Colon (tissue), 2 donors: Measurements from ENCODE around the gene CSK.

Source experiments
- FAIRE-seq: peaks from 2 replicates; lab custom pipeline; 2012; peaks lifted over from hg19 to GRCh38; lab: Jason Lieb, UNC
- donor health status: control.
- donor health status: control.

The CSK gene

DNA sequence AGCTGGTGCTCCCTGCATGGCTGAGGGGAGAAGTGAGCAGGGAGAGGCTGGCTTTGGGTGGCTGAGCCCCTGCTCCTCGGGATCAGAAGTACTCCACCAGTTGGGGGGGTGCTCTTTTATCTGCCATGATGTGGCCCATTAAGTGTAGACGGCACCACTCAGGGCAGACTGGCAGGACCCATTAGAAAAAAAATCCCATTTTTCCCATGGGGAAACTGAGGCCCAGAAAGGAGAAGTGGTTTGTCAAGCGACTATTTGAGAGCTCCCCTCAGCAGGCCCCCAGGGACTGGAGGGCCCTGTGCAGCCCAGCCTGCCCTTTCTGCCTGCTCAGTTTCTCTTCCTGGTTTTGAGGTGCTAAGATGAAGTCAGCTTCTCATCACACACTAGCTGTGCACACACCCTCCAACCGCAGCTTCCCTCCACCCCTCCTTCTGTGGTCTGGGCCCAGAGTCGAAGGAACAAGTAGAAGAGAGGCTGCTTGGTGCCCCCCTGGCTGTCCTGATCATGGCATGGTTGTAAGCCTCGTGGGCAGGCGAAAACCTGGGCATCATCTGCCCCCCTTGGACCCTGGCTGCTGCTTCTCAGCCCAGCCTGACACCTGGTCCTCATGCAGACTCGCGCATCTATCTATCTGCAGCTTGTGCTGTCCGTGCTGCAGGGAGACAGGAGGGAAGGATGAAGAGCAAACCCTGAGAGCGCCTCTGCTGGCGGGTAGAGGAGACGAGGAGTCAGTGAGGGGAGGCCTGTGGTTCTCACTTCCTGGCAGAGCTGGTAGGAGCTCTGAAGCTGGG, 5.6 kb downstream of the CSK start:
- FAIRE-seq, result no peak

DNA sequence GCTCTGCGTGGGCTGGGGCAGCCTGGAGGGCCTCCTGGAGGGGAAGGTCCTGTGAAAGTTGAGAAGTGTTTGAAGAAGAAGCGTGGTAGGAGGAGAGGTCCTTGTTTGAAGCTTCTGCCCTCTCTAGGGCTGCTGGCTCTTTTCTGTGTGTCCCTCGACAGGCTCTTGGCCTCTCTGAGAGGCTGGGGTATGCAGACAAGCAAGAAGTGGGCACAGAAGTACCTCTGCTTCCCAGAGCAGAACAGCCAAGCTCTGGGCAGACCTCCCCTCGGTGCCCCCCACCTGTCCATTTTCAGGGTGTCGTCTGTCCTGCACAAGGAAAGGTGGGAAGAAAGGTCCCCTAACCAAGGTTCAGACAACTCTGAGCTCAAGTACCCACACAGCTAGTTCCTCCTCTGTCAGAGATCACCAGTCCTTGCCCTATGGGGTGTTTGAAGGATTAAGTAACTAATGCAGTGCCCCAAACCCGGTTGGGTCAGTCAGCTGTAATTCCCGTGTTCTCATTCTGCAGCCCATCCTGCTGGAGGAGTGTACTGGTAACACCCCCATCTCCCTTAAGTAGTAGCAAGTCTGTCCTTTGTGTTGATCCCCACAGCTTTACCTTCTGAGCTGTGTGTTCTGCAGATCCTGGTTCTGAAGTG, 6.3 kb downstream of the CSK start:
- FAIRE-seq, result no peak

DNA sequence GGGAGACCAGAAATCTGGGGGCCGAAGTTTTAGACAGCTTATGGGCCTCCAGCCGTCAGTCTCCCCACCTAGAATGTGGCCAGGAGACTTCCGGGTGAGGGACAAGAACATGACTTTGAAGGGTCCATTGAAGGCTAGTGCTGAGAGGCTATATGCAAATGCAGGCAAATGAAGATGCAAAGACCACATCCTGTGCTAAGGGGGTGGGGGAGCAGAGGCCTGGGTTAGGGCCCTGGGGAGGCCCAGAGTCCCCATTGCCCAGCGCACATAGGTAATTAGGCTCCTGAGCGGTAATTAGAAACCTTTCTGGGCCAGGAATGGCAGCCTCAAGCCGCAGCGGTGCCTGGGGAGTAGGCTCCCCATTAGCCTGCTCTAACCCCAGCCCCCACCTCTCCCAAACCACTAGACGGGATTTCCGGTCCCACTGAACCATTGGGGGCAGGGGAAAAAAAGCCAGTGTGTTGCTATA, 6.8 kb downstream of the CSK start:
- no peak for FAIRE-seq

GRCh38 chr15:74789171-74789631, 7.3 kb downstream of the CSK start:
- FAIRE-seq, result no peak

DNA sequence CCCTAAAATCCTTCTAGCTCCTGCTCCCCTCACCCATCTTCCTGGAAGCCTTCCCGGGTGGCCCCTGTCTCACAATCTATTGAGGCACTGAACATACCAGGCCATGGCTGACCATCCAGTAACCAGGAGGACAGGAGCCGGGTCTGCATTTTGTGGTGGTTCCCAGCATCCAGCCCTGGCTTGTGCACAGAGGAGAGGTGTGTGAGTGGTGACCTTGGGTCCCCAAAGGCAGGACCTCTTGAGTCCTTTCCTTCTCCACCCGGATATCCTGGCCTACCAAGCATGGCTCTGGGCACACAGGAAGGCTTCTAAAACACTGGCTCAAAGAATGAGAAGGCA, 7.8 kb downstream of the CSK start:
- no peak for FAIRE-seq

- no peak for FAIRE-seq
Observed at GRCh38 chr15:74790080-74790916, 8.4 kb downstream of the CSK start.

DNA sequence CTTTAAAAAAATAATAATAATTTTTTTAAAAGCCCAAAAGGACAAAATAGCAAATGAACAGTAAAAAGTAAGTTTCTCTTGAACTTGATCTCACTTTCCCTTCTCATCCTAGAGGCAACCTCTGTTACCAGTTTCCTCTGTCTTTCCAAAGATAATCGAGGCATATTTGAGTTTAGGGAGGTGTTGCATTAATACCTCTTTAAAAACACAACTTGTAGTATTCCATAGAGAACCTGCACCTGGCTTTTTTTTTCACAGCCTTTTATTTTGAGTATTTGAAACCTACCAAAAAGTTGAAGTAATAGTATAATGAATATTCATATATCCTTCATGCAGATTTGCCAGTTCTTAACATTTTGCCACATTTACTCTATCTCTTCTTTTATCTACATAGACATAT, 9.1 kb downstream of the CSK start:
- FAIRE-seq, result no peak

- FAIRE-seq, result no peak
Observed at GRCh38 chr15:74791667-74792066, 9.8 kb downstream of the CSK start.

DNA sequence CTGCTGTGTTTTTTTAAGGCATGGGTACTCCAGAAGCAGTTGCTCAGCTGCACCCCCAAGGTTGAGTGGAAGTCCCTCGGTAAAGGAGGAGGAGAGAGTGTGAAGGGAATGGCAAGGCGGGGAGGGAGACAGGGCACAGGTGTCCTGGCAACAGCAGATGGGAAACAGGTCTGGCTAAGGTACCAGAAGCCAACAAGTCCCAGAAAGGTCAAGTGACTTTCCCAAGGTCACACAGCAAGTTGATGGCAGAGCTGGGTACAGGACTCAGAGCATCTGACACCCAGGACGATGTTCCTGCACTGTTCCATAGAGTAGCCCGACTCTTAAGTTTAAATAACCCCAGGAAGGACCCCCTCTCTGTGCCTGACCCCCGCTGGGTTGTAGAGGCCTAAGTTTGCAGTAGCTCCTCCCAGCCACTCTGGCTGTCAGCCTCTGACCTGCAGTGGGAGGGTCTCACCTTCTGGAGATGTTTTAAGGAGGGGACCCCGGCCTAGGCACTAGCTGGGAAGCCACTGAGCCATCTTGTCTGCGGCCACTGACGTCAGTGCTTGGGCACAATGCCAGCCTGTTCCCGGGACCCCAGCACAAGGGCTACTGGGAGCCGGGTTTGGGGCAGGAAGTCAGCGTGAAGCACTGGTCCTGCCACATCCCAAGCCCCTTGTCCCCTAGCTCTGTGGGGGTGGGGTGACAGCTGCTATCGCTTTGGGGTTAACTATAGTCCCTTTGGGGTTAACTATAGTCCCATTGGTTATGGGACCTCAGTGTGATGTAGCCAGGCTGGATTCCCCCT, 10.5 kb downstream of the CSK start:
- FAIRE-seq, result no peak

GRCh38 chr15:74793135-74794028, 11.5 kb downstream of the CSK start:
- no peak for FAIRE-seq

GRCh38 chr15:74794248-74794969, 12.5 kb downstream of the CSK start:
- no peak for FAIRE-seq

DNA sequence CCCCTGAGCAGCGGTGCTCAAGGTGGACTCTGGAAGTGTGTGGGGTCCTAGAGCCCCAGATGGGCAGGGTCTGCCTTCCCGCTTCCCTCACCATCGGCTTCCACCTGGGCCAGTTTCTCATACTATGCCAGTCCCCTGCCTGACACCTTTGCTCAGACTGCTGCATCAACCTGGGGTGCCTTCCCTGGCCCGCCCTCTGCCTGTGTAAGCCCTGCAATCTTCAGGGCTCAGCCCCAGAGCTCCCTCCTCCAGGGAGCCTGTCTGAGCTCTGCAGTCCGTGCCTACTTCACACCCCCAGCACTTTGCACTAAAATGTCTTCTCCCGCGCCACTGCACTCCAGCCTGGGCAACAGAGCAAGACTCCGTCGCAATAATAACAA, 13.1 kb downstream of the CSK start:
- FAIRE-seq, result no peak

- FAIRE-seq, result no peak
Observed at GRCh38 chr15:74795966-74796625, 14.2 kb downstream of the CSK start.

DNA sequence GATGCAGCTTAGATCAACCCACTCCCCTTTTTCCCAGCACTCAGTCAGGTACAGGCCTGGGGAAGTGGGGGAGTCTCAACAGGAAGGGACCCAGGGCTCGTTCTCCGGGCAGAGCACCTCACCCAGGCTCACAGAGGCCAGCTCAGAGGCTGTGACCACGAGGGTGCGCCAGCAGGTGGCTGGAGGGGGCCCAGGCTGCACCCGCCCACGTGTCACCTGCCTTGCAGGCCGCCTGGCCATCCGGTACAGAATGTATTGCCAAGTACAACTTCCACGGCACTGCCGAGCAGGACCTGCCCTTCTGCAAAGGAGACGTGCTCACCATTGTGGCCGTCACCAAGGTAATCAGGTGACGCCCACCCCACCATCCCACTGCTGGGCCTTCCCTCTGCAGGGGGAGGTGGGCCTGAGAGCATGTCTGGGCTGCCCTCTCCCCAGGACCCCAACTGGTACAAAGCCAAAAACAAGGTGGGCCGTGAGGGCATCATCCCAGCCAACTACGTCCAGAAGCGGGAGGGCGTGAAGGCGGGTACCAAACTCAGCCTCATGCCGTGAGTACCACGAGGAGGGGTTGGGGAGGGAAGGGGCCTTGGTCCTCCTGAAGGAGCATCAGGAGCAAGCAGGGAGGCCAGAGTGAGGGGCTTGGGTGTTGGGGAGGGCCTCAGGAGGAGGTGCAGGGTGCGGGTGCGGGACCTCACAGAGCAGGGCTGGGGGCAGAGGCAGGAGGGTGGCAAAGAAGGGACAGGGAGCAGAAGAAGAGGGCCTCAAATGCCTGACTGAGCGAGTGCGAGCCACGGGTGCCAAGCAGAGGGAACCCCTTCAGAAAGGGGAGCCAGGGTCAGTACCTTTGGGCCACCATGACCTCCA, 16.7 kb downstream of the CSK start:
- FAIRE-seq, result no peak

- FAIRE-seq, result no peak
Observed at GRCh38 chr15:74799255-74799855, 17.5 kb downstream of the CSK start.

DNA sequence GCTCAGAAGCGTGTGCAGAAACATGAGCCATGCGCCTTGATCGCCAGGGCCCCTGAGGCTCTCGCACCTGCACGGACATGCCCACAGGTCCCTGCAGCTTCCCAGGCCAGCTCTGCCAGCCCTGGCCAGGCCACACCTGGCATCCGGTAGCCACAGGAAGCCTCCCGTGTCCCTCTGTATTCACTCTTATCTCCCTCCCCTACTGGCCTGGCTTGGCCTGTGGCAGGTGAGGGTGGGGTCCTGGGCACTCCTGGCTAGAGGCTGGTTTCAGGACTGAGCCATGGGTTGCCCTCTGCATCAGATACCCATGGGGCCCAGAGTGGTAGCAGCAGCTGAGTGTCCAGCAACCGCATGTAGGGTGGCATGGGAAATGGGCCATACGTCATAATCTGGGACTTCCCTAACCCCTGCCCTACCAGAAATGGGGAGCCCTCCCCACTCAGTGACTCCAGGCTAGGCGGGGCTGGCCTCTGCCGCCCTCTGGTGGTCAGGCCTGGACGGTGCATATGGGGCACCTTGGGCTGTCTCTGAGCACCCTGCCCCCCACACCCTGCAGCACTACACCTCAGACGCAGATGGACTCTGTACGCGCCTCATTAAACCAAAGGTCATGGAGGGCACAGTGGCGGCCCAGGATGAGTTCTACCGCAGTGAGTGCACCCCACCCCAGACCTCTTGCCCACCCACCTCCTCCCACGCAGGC, 18.1 kb downstream of the CSK start:
- no peak for FAIRE-seq

- FAIRE-seq, result no peak
Observed at GRCh38 chr15:74800559-74801094, 18.7 kb downstream of the CSK start.
